Erythroblast (primary cell): ENCODE results near the gene AFAP1L1.

ENCODE experiments used
- GATA1 ChIP-seq: IDR thresholded peaks from 2 replicates; pipeline ENCODE4 v1.6.1; 2011; ENCODE audit warnings: low read depth, mild to moderate bottlenecking, control low read depth, low read length, moderate library complexity
- POLR2A ChIP-seq: IDR thresholded peaks from 2 replicates; pipeline ENCODE4 v1.6.1; 2011; ENCODE audit warnings: mild to moderate bottlenecking, low read length

DNA sequence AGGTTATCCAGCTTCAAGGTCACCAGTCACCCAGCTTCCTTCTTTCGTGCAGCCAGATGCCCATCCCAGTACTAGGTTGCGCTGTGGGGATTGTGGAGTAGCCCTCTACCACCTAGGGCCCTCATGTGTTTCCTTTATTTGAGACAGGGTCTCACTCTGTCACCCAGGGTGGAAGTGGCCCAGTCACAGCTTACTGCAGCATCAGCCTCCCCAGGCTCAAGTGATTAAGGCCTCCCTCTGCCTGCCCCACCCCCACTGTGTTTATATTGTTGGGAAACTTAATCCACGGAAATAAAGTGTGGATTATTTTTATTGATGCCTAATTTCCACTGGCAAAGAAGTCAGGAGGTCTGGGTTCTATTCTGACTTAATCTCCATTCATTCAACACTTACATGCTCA is 103.1 kb downstream of the AFAP1L1 start:
- TF ChIP-seq POLR2A (no peak), GATA1 (no peak)
